ENCODE data around the gene AJAP1.

DNA sequence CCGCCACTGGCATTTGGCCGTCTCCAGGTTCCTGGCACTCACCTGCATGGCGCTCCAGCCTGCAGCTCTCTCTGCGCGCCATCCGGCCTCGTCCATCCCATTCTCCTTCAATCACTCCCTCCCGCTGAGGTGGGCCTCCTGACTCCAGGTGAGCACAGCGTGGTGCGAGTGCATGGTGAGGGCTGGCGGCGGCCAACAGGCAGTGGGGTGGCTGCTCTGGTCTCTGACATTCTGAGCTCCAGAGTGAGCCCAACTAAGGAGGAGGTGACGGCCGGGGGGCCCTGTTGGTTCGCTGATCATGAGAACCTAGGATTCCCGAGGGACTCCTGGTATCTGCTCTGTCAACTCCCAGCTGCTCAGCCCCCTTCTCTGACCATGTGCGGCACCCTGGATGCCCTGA lies 130.4 kb downstream of the AJAP1 start:
- TF ChIP-seq POLR2A (IDR thresholded peaks at IDR 0.05; ENCODE audit: low read depth, low read length) (no peak), POLR2AphosphoS5 (IDR thresholded peaks at IDR 0.05; ENCODE audit: low read depth, low read length) (no peak), TAF1 (IDR thresholded peaks at IDR 0.05; ENCODE audit: borderline replicate concordance, low read depth, low read length) (no peak)

Measured in GM12892 (cell line).